Measurements from ENCODE around the gene MRPL28.
"Not testable (repeated sequence)": the region's sequence is repeated elsewhere in the genome, so short reads cannot be mapped to it uniquely, and the experiment has no call there.

Gene MRPL28

DNA sequence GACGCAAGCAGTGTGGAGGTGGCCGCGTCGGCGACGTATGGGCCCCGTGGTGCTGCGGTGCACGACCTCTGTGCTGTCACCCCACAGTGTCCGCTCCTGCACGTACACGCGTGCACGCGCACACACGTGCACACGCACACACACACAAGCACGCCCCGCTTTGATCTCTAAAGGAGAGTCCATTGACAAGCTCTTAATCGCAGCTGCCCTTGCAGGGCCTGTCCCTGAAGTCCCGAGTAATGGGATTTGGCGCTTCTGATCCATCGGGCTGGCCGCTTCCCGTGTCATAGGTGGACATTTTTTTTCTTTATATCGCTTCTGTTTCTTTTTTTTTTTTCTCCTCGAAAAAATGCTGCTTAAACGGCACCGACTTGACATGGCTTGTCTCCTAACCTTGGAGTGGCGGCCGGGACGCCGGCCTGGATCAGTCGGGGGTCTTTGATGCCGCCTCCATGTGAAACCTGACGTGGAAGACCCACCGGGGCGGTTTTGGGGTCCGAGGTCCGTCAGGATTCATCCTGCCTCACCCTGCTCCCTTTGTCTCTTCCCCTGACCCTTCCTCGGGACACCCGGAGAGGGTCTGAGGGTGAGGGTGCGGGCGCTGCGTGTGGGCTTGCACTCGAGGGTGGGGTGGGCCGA is 9.5 kb downstream of the MRPL28 start:
- no peak for DNase-seq (ENCODE audit: low read depth in 2 of 2)

GRCh38 chr16:359871-360697 is 10.3 kb downstream of the MRPL28 start:
- DNase-seq (ENCODE audit: low read depth in 2 of 2), result no peak

GRCh38 chr16:359067-359763 is 11.1 kb downstream of the MRPL28 start:
- DNase-seq (ENCODE audit: low read depth in 2 of 2), result no peak

GRCh38 chr16:356741-357140 is 13.6 kb downstream of the MRPL28 start:
- DNase-seq (ENCODE audit: low read depth in 2 of 2), result no peak

DNA sequence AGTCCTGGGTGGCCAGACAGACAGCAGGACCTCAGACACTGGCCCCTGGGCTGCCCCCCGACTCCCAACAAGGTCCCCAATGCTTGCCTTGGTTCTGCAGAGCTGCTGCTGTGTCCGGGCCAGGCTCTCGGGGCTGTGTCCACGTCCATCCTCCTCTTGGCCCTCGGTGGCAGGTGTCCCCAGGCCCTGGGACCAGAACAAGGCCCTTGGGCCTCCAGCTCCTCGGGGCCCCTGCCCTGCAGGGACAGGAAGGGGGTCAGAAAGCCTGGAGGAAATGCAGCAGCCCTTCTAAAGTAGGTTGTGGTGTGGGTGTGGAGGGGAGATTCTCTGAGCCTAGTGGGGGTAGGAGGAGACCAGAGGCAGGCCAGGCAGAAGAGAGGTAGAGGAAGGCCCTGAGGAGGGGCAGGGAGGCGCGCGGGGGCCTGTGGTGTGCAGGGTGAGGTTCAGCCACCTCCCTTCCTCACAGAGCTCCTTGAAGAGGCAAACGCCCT is 15.3 kb downstream of the MRPL28 start:
- DNase-seq (ENCODE audit: low read depth in 2 of 2), result no peak

- no peak for DNase-seq (ENCODE audit: low read depth in 2 of 2)
Measured at GRCh38 chr16:354291-354881, 16.0 kb downstream of the MRPL28 start.

GRCh38 chr16:353404-354290 is 16.7 kb downstream of the MRPL28 start:
- DNase-seq (ENCODE audit: low read depth in 2 of 2), result no peak

DNA sequence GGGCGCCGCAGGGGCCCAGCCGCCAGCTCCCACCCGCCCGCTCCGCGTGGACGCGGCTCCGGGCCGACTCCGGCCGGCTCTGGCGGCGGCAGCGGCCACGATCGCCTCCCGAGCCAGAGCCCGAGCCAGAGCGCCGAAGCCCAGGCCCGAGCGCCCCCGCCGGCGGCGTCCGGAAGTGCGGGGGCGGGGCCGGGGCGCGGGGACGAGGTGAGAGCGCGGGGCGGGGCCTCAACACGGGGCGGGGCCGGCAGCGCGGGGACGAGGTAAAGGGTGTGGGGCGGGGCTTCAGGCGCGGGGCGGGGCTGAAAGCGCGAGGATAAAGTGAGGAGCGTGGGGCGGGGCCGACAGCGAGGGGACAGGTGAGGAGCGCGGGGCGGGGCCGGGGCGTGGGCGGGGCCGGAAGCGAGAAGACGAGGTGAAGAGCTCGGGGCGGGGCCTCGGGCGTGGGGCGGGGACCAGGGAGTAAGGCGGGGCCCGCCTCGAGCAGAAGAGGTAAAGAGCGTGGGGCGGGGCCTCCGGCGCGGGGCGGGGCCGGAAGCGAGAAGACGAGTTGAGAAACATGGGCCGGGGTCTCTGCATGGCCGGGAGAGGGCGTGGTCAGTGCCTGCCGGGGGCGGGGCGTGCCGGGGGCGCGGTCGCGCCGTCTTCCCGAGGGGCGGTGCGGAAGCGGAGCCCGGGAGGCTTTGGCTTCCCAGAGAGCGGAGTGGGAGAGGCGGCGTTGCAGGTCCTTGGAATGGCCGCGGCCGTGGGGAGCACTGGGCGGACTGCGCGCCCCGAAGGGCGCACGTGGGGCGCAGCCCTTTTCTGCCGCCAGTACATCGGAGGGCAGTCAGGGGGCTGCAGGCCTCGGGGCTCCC is 17.6 kb downstream of the MRPL28 start, which contains the start of gene AXIN1:
TSS of gene AXIN1 (minus strand) at position 177 of the 857 bp plus-strand sequence. CDS start 5,698 bp downstream, outside the sequence.
- DNase-seq (ENCODE audit: low read depth in 2 of 2), result peak; percentile 100

GRCh38 chr16:351804-352520 is 18.4 kb downstream of the MRPL28 start:
- DNase-seq (ENCODE audit: low read depth in 2 of 2), result no peak

- DNase-seq (ENCODE audit: low read depth in 2 of 2), result no peak
Measured at GRCh38 chr16:350203-350602, 20.1 kb downstream of the MRPL28 start.

DNA sequence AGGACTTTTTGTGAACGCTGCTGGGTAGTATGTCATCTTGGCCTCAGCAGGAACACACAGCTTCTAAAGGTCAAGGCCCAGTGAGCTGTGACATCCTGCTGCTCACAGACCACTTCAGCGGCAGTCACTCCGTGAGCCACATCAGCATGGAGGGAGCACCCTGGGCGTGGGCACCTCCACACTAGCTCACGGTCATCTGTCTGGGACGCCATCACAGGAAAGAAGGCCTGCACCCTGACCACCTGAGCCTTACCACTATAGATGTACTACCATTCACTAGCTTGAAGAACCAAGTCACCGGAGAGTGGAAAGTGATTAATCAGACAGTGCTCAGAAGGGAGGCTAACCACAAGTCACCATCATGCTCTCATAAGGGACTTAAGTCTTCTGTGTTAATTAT is 21.1 kb downstream of the MRPL28 start:
- DNase-seq (ENCODE audit: low read depth in 2 of 2), result no peak

GRCh38 chr16:348495-348894 is 21.8 kb downstream of the MRPL28 start:
- not testable (repeated sequence) for DNase-seq (ENCODE audit: low read depth in 2 of 2)

DNA sequence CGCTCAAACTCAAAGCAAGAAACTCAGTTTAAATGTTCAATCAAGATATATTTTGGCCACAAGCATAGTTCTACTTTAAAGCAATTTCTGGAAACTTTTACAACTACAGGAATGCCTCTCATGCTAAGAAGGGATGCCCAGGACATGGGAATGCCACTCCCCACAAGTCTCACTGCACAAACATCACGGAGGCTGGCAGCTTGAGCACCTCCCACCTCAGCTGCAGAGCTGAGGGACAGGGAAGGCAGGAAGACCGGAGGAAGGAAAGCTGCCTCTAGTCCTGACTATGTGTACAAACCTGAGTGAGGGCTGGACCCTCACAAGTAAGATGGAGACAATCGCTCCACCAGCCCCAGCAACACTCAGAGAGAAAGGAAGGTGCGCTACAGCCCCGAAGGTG is 23.1 kb downstream of the MRPL28 start:
- no peak for DNase-seq (ENCODE audit: low read depth in 2 of 2)

DNA sequence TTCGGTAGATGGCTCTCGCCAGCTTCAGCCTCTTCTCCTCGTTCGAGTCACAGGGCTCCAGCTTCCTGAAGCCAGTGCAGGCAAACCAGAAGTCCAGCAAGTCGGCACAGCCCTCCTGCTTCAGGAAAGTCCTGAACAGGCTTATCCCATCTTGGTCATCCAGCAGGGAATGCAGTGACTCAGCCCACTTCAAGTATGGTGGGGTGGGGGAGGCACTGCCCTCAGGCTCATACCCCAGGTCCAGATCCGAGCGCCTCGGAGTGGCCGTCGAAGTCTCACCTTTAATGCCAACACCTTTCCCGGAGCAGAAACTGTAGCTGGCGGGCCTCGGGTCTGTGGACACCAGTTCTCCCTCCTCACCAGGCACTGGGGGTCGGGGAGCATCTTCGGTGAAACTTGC is 23.8 kb downstream of the MRPL28 start:
- DNase-seq (ENCODE audit: low read depth in 2 of 2), result no peak

DNA sequence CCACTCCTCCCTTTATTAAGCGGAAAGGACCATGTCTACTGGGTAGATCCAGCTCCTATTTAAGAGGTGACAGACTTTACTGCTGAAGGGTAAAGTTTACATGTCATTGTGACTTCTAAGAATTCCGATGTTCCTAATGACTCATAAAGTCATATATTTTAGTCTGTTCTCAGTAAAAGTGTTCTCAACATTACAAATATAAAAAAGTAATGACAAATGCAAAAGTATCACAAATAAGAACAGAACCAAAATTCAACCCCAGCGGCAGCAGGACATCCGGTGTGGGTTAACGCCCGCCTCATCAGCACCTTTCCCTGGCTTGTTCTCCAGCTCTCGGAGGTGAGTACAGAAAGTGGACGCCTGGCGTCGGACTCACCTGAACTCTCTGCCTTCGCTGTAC is 24.6 kb downstream of the MRPL28 start:
- DNase-seq (ENCODE audit: low read depth in 2 of 2), result no peak

DNA sequence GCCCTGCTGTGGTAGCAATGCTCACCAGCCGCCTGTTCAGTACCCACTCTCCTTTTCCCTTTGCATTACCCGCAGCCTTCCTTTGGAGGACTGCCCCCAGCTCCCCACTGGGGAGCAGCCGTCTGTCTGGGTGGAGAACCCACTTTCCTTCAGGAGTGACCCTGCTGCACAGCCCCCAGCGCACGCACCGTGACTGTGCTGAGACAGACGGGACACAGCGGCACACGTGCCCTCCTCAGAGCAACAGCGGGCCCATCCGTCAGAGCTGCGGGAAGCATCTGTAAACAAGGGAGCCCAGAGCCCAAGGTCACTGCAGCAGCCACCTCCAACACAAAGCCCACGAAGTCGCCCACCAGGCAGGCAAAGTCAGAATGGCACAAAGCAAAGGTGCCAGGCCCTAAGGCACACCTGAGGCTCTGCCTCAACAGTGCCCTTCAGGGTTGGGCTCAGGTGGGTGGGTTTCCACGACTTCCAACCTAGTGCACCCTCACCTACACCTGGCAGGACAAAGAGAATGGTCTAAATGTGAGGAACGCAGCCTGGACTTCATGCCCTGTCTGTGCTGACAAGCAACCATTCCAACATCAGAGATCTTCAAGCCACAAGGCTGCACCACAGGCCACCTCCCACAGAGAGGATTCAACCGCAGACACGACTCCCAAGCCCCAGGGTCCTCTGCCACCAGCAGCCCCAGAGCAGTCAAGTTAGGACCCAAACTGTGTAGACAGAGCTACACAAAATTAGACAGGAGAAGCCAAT is 27.7 kb downstream of the MRPL28 start:
- DNase-seq (ENCODE audit: low read depth in 2 of 2), result no peak

- DNase-seq (ENCODE audit: low read depth in 2 of 2), result not testable (repeated sequence)
Measured at GRCh38 chr16:341974-342336, 28.4 kb downstream of the MRPL28 start.

DNA sequence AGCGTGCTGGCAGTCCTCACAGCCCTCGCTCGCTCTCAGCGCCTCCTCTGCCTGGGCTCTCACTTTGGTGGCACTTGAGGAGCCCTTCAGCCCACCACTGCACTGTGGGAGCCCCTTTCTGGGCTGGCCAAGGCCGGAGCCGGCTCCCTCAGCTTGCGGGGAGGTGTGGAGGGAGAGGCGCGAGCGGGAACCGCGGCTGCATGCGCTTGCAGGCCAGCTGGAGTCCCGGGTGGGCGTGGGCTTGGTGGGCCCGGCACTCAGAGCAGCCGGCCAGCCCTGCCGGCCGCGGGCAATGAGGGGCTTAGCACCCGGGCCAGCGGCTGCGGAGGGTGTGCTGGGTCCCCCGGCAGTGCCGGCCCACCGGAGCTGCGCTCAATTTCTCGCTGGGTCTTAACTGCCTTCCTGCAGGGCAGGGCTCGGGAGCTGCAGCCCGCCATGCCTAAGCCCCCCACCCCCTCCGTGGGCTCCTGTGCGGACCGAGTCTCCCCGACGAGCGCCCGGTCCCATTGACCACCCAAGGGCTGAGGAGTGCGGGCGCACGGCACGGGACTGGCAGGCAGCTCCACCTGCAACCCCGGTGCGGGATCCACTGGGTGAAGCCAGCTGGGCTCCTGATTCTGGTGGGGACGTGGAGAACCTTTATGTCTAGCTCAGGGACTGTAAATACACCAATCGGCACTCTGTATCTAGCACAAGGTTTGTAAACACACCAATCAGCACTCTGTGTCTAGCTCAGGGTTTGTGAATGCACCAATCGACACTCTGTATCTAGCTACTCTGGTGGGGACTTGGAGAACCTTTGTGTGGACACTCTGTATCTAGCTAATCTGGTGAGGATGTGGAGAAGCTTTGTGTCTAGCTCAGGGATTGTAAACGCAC is 29.0 kb downstream of the MRPL28 start:
- not testable (repeated sequence) for DNase-seq (ENCODE audit: low read depth in 2 of 2)

Measured in activated CD8-positive, alpha-beta memory T cell treated with anti-CD3 and anti-CD28 coated beads for 4 hours (primary cell).